Measurements from ENCODE around the gene GDF10.

Gene GDF10

DNA sequence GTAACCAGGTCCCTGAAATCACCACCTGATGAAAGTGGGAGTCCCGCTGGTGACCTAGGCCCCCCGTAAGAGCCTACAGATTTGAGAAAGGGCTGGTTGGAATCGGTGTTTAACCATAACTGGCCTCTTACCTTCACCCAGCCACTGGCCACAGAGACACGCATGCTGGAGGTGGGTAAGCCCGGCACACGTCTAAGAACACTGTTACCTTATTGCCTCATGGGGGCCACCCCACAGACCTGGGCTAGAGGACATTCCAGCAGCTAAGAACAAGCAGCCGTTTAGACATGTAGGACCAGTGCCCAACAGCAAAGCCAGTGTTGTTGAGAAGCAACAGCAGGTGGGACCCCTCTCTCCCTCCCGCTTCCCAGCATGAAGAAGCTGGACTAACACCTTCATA lies 19.8 kb downstream of the GDF10 start:
- Histone ChIP-seq H3K27ac (ENCODE audit: low read depth, low read length) (no peak overlapping the region), H3K9ac (ENCODE audit: low read length) (no peak overlapping the region), H3K9me3 (ENCODE audit: low read length) (no peaks in the 10 kb centered on the region), H3K4me1 (ENCODE audit: insufficient read depth, low read length) (no peaks in the 10 kb centered on the region), H3K27me3 (ENCODE audit: control insufficient read depth in 1 of 2, insufficient read depth in 2 of 2, low read length in 2 of 2) (no peaks in the 10 kb centered on the region), H3K4me3 (ENCODE audit: low read depth in 1 of 2, low read length in 2 of 2) (no peak overlapping the region), H3K36me3 (ENCODE audit: insufficient read depth, low read length) (no peaks in the 10 kb centered on the region)

DNA sequence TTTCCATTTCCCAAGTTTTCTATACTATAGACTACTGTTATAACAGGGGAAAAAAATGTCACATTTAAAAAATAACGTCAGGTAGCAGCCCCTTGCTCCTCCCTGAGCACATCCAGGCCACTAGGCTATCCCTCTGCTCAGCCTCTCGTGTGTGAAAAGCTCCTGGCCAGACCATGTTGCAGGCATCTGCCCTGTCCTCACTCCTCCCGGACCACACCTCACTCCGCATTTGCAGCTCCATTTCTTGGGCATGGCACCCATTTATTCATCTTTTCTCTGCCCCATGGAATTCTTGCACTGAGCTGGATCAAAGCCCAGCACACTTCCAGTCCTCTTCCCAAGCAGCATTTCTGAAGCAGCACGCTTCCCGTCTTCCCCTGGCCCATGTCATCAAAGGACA lies 20.8 kb downstream of the GDF10 start:
- Histone ChIP-seq H3K36me3 (ENCODE audit: insufficient read depth, low read length) (no peaks in the 10 kb centered on the region), H3K9ac (ENCODE audit: low read length) (no peak overlapping the region), H3K9me3 (ENCODE audit: low read length) (no peaks in the 10 kb centered on the region), H3K4me3 (ENCODE audit: low read depth in 1 of 2, low read length in 2 of 2) (no peak overlapping the region), H3K27me3 (ENCODE audit: control insufficient read depth in 1 of 2, insufficient read depth in 2 of 2, low read length in 2 of 2) (no peaks in the 10 kb centered on the region), H3K27ac (ENCODE audit: low read depth, low read length) (no peak overlapping the region), H3K4me1 (ENCODE audit: insufficient read depth, low read length) (no peaks in the 10 kb centered on the region)

DNA sequence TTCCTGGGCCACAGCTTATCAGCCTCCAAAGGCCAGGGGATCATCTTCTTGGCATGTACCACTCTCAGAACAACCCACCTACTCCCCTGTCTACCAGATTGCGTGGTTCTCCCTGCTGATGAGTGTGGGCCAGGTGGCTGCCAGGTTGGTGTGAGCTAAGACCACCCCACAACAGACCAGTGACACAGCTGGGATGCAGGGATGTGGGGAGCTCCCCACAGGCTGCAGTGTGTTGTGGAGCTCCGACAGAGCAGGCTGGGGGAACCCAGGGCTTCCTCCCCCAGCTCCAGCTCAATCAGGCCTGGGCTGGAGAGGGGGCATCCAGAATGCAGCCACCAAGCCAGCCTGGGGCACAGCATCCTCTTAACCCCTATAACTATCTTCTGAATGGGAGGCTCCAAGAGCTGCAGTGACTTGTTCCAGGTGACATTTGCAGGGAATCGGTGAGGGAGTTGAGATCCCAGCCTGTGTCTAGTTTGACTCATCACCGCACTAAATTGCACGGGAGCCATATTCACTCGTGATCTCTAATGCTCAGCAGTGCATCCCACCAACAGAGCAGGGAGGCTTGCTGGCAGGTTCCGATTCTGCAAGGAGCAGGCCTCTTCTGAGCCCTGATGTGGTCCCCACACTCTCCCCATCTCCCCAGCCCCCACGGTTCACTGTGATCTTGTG lies 21.7 kb downstream of the GDF10 start:
- no peaks in the 10 kb centered on the region for H3K27me3 ChIP-seq (ENCODE audit: control insufficient read depth in 1 of 2, insufficient read depth in 2 of 2, low read length in 2 of 2)
- no peak overlapping the region for H3K4me3 ChIP-seq (ENCODE audit: low read depth in 1 of 2, low read length in 2 of 2)
- no peaks in the 10 kb centered on the region for H3K9me3 ChIP-seq (ENCODE audit: low read length)
- H3K27ac ChIP-seq (ENCODE audit: low read depth, low read length) = no peak overlapping the region
- H3K36me3 ChIP-seq (ENCODE audit: insufficient read depth, low read length) = no peaks in the 10 kb centered on the region
- H3K9ac ChIP-seq (ENCODE audit: low read length) = no peak overlapping the region
- no peaks in the 10 kb centered on the region for H3K4me1 ChIP-seq (ENCODE audit: insufficient read depth, low read length)

DNA sequence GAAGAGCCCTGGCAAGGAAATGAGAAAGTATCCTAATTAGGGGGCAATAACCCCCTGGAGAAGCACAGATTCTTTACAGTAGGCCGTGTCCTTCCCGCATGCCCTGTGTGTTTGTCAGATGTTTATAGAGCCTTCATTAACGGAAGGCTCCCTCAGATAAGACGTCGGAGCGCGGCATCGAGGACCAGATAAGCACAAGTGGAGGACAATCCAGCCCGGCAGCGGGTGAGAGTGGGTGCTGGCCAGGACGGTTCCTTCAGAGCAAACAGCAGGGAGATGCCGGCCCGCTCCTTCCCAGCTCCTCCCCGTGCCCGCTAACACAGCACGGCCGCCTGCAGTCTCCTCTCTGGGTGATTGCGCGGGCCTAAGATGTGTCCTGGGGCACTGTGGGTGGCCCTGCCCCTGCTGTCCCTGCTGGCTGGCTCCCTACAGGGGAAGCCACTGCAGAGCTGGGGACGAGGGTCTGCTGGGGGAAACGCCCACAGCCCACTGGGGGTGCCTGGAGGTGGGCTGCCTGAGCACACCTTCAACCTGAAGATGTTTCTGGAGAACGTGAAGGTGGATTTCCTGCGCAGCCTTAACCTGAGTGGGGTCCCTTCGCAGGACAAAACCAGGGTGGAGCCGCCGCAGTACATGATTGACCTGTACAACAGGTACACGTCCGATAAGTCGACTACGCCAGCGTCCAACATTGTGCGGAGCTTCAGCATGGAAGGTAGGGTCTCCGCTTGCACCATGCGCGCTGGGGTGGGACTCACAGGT lies 22.5 kb downstream of the GDF10 start, which contains the start of gene GDF2:
Gene GDF2, plus strand, starts transcription at position 155 of the 762 bp plus-strand sequence. Its CDS starts 215 bp downstream, at position 370.
- no peak within 1 kb of the TSS for H3K4me3 ChIP-seq (ENCODE audit: low read depth in 1 of 2, low read length in 2 of 2)
- H3K4me1 ChIP-seq (ENCODE audit: insufficient read depth, low read length) = no peaks in the 10 kb centered on the region
- H3K27ac ChIP-seq (ENCODE audit: low read depth, low read length) = no peak within 1 kb of the TSS
- H3K9me3 ChIP-seq (ENCODE audit: low read length) = no peaks in the 10 kb centered on the region
- no peak within 1 kb of the TSS for H3K9ac ChIP-seq (ENCODE audit: low read length)
- H3K36me3 ChIP-seq (ENCODE audit: insufficient read depth, low read length) = no peaks in the 10 kb centered on the region
- no peaks in the 10 kb centered on the region for H3K27me3 ChIP-seq (ENCODE audit: control insufficient read depth in 1 of 2, insufficient read depth in 2 of 2, low read length in 2 of 2)

DNA sequence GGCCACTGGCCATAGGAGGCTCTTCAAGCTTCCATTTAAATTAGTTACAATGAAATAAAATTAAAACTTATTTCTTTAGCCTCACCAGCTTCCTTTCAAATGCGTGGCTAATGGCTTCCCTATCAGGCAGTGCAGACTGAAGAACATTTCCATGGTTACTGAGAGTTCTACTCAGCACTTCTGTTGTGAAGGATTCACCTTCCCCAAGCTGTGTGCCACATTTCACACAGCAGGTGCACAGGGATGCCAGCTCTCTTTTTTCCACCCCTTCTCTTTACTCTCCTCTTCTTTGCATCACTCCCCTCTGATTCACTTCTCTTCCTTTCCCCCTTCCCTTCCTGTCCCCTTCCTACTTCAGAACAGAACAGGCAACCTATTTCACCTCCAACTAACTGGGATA lies 23.1 kb downstream of the GDF10 start:
- Histone ChIP-seq H3K27ac (ENCODE audit: low read depth, low read length) (no peak overlapping the region), H3K4me1 (ENCODE audit: insufficient read depth, low read length) (no peaks in the 10 kb centered on the region), H3K27me3 (ENCODE audit: control insufficient read depth in 1 of 2, insufficient read depth in 2 of 2, low read length in 2 of 2) (no peaks in the 10 kb centered on the region), H3K4me3 (ENCODE audit: low read depth in 1 of 2, low read length in 2 of 2) (no peak overlapping the region), H3K9me3 (ENCODE audit: low read length) (no peaks in the 10 kb centered on the region), H3K9ac (ENCODE audit: low read length) (no peak overlapping the region), H3K36me3 (ENCODE audit: insufficient read depth, low read length) (no peaks in the 10 kb centered on the region)

DNA sequence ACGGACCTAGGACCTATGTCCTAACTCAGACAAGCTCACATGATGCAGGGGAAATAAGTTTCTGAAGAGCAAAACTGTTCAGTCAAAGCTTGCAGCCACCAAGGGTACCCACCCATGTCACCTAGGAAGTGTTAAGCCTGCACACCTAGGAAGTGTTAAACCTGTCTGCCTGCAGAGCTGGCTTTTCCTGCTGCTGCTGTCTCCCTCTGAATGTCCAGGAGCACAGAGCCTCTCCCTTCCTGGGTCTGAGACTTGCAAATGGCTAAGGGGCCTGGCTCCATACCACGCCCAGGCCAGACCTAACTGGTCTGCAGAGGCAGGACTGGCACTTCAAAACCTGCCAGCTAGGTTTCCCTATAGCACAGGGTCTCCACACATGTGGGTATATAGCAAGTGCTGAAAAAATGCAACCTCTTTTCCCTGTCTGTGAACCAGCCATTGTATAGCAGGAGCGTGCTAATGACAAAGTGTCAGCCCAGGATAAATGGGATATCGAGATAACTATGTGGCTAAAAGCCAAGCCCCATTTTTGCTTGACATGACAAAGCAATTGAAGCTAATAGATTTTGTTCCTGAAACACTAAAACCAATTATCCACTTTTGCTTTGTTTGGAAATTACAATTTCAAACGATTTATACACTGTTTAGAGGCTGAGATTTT lies 23.8 kb downstream of the GDF10 start:
- Histone ChIP-seq H3K4me3 (ENCODE audit: low read depth in 1 of 2, low read length in 2 of 2) (no peak overlapping the region), H3K4me1 (ENCODE audit: insufficient read depth, low read length) (no peaks in the 10 kb centered on the region), H3K27ac (ENCODE audit: low read depth, low read length) (no peak overlapping the region), H3K27me3 (ENCODE audit: control insufficient read depth in 1 of 2, insufficient read depth in 2 of 2, low read length in 2 of 2) (no peaks in the 10 kb centered on the region), H3K36me3 (ENCODE audit: insufficient read depth, low read length) (no peaks in the 10 kb centered on the region), H3K9me3 (ENCODE audit: low read length) (no peaks in the 10 kb centered on the region), H3K9ac (ENCODE audit: low read length) (no peak overlapping the region)

DNA sequence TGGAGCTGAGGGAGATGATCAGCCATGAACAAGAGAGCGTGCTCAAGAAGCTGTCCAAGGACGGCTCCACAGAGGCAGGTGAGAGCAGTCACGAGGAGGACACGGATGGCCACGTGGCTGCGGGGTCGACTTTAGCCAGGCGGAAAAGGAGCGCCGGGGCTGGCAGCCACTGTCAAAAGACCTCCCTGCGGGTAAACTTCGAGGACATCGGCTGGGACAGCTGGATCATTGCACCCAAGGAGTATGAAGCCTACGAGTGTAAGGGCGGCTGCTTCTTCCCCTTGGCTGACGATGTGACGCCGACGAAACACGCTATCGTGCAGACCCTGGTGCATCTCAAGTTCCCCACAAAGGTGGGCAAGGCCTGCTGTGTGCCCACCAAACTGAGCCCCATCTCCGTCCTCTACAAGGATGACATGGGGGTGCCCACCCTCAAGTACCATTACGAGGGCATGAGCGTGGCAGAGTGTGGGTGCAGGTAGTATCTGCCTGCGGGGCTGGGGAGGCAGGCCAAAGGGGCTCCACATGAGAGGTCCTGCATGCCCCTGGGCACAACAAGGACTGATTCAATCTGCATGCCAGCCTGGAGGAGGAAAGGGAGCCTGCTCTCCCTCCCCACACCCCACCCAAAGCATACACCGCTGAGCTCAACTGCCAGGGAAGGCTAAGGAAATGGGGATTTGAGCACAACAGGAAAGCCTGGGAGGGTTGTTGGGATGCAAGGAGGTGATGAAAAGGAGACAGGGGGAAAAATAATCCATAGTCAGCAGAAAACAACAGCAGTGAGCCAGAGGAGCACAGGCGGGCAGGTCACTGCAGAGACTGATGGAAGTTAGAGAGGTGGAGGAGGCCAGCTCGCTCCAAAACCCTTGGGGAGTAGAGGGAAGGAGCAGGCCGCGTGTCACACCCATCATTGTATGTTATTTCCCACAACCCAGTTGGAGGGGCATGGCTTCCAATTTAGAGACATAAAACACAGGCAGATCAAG lies 25.6 kb downstream of the GDF10 start:
- Histone ChIP-seq H3K9me3 (ENCODE audit: low read length) (no peaks in the 10 kb centered on the region), H3K36me3 (ENCODE audit: insufficient read depth, low read length) (no peaks in the 10 kb centered on the region), H3K27me3 (ENCODE audit: control insufficient read depth in 1 of 2, insufficient read depth in 2 of 2, low read length in 2 of 2) (no peaks in the 10 kb centered on the region), H3K4me3 (ENCODE audit: low read depth in 1 of 2, low read length in 2 of 2) (no peak overlapping the region), H3K27ac (ENCODE audit: low read depth, low read length) (no peak overlapping the region), H3K9ac (ENCODE audit: low read length) (no peak overlapping the region), H3K4me1 (ENCODE audit: insufficient read depth, low read length) (no peaks in the 10 kb centered on the region)

DNA sequence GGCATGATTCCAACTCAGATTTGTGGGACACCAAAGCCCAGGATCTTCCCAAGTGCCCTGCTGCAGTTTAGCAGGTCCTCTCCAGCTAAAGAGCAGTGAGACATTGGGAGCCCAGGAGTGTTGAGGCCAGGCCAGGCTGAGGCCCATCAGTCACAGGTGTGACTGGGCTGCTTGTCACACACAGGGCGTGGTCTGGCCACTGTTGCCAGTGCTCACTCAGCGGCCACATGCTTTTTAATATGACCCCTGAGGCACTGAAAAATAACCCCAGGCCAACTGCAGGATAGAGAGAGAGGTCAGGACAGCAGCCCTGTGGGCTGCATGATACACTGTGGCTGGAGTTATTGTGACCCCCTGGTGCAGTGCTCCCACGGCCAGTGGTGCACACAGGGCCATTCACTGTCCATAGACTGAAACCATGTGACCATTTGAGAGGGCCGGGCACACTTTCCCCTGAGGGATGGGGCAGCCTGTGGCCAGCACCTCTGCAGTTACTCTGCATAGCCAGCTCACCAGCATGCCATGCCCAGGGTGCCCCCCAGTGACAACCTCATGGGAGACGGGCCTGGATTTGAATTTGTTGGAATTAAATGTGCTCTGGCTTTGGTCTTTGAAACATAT lies 26.4 kb downstream of the GDF10 start:
- no peaks in the 10 kb centered on the region for H3K9me3 ChIP-seq (ENCODE audit: low read length)
- no peaks in the 10 kb centered on the region for H3K4me1 ChIP-seq (ENCODE audit: insufficient read depth, low read length)
- H3K9ac ChIP-seq (ENCODE audit: low read length) = no peak overlapping the region
- H3K36me3 ChIP-seq (ENCODE audit: insufficient read depth, low read length) = no peaks in the 10 kb centered on the region
- no peak overlapping the region for H3K4me3 ChIP-seq (ENCODE audit: low read depth in 1 of 2, low read length in 2 of 2)
- H3K27me3 ChIP-seq (ENCODE audit: control insufficient read depth in 1 of 2, insufficient read depth in 2 of 2, low read length in 2 of 2) = no peaks in the 10 kb centered on the region
- no peak overlapping the region for H3K27ac ChIP-seq (ENCODE audit: low read depth, low read length)

DNA sequence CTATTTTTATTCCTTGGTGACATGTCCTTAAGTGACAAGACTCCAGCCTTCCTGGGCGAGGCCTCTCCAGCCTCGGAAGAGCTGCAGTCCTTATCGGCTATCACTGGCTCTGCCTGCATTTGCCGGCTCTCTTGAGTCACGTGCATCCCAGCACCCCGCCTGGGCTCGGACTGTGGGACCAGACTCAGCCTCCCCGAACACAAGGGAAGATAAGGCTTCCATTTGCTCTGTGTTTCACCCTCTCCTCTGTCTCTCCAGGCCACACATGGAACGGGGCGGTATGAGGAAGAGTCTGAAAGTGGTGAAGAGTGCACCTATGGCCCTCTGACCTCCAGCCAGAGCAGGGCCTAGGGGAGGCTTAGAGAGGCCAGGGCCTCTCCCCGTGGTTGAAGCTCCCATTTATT lies 26.9 kb downstream of the GDF10 start:
- no peaks in the 10 kb centered on the region for H3K27me3 ChIP-seq (ENCODE audit: control insufficient read depth in 1 of 2, insufficient read depth in 2 of 2, low read length in 2 of 2)
- H3K27ac ChIP-seq (ENCODE audit: low read depth, low read length) = no peak overlapping the region
- no peaks in the 10 kb centered on the region for H3K36me3 ChIP-seq (ENCODE audit: insufficient read depth, low read length)
- no peaks in the 10 kb centered on the region for H3K9me3 ChIP-seq (ENCODE audit: low read length)
- H3K9ac ChIP-seq (ENCODE audit: low read length) = no peak overlapping the region
- no peak overlapping the region for H3K4me3 ChIP-seq (ENCODE audit: low read depth in 1 of 2, low read length in 2 of 2)
- H3K4me1 ChIP-seq (ENCODE audit: insufficient read depth, low read length) = no peaks in the 10 kb centered on the region

DNA sequence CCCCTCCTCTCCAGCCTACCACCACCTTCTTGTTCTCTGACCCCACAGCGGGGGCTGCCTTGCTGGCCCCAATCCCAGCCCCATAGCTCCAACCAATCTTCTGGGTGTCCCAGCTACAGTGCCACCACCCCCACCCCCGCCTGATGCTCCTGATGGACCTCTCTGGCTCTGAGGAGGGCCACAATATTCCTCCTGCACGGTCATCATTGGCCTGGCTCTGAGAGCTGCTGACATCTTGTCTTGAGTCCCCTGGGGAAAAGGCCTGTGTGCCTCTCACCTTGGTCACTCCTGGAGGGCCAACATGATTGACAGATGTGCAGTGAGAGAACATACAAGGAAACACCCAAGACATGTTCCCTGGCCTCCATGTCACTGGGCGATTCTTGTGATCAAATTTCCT lies 29.9 kb downstream of the GDF10 start:
- H3K27ac ChIP-seq (ENCODE audit: low read depth, low read length) = no peak overlapping the region
- no peak overlapping the region for H3K9ac ChIP-seq (ENCODE audit: low read length)
- H3K4me3 ChIP-seq (ENCODE audit: low read depth in 1 of 2, low read length in 2 of 2) = no peak overlapping the region
- no peaks in the 10 kb centered on the region for H3K9me3 ChIP-seq (ENCODE audit: low read length)
- H3K36me3 ChIP-seq (ENCODE audit: insufficient read depth, low read length) = no peaks in the 10 kb centered on the region
- no peaks in the 10 kb centered on the region for H3K27me3 ChIP-seq (ENCODE audit: control insufficient read depth in 1 of 2, insufficient read depth in 2 of 2, low read length in 2 of 2)
- no peaks in the 10 kb centered on the region for H3K4me1 ChIP-seq (ENCODE audit: insufficient read depth, low read length)
